H1 (cell line): ENCODE results near the gene DCTD. TPM values are rescaled to one million over a fixed set of nuclear protein-coding genes. Genes with fewer than 3 reads are reported as not detected.

Experiments used
- BACH1 ChIP-seq: IDR thresholded peaks from 2 replicates; pipeline ENCODE4 v1.6.1; 2012; ENCODE audit warnings: low read length, improper control_type of control experiment
- BCL11A ChIP-seq, 2 experiments: IDR thresholded peaks; one replicate each; pipeline ENCODE4 v1.6.1; 2011; ENCODE audit warnings: low read depth in 2 of 2, low read length in 2 of 2, mild to moderate bottlenecking in 2 of 2
- polyA plus RNA-seq, 7 experiments: library from polyadenylated mRNA; depleted of rRNA in 3 of 7; stranded (reverse) in 5 of 7; unstranded in 2 of 7; fragments of >200 nt in 5 of 7; fragments of 200-250 nt in 2 of 7; gene quantifications; 1 replicate in 5 of 7; 2 replicates in 1 of 7; 4 replicates in 1 of 7; pipeline versions ENCODE4 v1.2.1 to v1.2.3, GENCODE V29; 2011 to 2013; ENCODE audit warnings: missing spikeins in 2 of 7, mixed read lengths in 2 of 7
- total RNA-seq: library from RNA; stranded (reverse); fragmentation: NEBNext Ultra II Directional; extraction: Animal tissue kit (Norgen Biotek cat#: 25700); gene quantifications from 2 replicates; pipeline ENCODE4 v1.2.1, GENCODE V29; 2021

The DCTD gene
- total and polyA plus RNA-seq, 2 of the 8 experiments (the other 6 are each of a cell fraction or from before 2014, with no cell fraction given), result 60.2 to 69.5 TPM

DNA sequence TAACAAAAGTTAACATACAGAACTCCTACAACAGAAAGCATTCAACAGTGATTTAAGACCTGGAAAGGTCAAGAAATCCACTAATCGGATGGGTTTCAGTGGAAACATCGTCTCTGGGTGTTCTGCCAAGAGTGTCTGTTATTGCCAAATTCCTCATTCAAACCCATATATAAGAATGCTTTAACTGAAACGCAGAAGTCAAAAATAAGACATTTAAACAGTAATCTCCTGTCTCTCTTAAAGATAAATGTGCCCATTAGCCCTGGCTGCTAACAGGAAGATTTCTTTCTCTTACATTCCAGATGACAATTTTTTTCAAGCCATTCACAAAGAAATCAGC lies 31.5 kb downstream of the DCTD start (continued):
- TF ChIP-seq BCL11A (IDR thresholded peaks at IDR 0.05; ENCODE audit: low read depth in 2 of 2, low read length in 2 of 2) (no peak), BACH1 (no peak)
